ENCODE results near the gene TNS1. TPM values are rescaled to one million over a fixed set of nuclear protein-coding genes. Genes with fewer than 3 reads are reported as not detected.

TNS1 gene
- total RNA-seq, 1 experiment from 2014 or later: 0.49 TPM

GRCh38 chr2:217922101-217923006 is 80.4 kb downstream of the TNS1 start:
- in situ Hi-C loops (cut with HindIII; ENCODE audit: low pct_unique_long_range_greater_than_20kb, low sequenced_read_pairs): no loop called here
- no TSS peak for BruUV-seq (replicated peaks)
- intact Hi-C loops (cut with micrococcal nuclease; ENCODE audit: unreplicated experiment): no loop called here
- H3K4me1 ChIP-seq (ENCODE audit: control insufficient read depth, insufficient read depth, low read length): no peaks in the 10 kb centered on the region
- no peaks in the 10 kb centered on the region for H3K36me3 ChIP-seq (ENCODE audit: control insufficient read depth, insufficient read depth, low read length)
- ATAC-seq (peak; percentile 22; the same call in 1 of the 2 replicates), DNase-seq (ENCODE audit: low read depth, low spot score) (no peak)
- ChIA-PET CTCF (no interaction called here), POLR2A (no interaction called here)
- TF ChIP-seq CTCF (IDR thresholded peaks at IDR 0.05) (no peak; the same call in 1 of the 2 replicates), POLR2AphosphoS5 (IDR thresholded peaks at IDR 0.05; ENCODE audit: low read depth, low read length) (no peak), TCF7L2 (IDR thresholded peaks at IDR 0.05; ENCODE audit: low read depth, low read length) (no peak), SIN3A (IDR thresholded peaks at IDR 0.05; ENCODE audit: borderline replicate concordance, insufficient read depth, low read depth, low read length) (no peak), REST (IDR thresholded peaks at IDR 0.05; ENCODE audit: insufficient read depth in 1 of 2, low read depth in 2 of 2, low read length in 1 of 2) (no peak)
- H3K27me3 ChIP-seq (ENCODE audit: control insufficient read depth, insufficient read depth, low read length): peaks cover 5% of the 10 kb centered on the region
- no peaks in the 10 kb centered on the region for H3K9me3 ChIP-seq (ENCODE audit: control insufficient read depth, insufficient read depth, low read depth, low read length)
- H3K4me3 ChIP-seq (ENCODE audit: low read depth in 2 of 2, low read length in 2 of 2): no peak overlapping the region
- H3K27ac ChIP-seq (ENCODE audit: low read length): no peak overlapping the region

- TF ChIP-seq REST (IDR thresholded peaks at IDR 0.05; ENCODE audit: insufficient read depth in 1 of 2, low read depth in 2 of 2, low read length in 1 of 2) (no peak), POLR2AphosphoS5 (IDR thresholded peaks at IDR 0.05; ENCODE audit: low read depth, low read length) (no peak), CTCF (IDR thresholded peaks at IDR 0.05) (no peak), SIN3A (IDR thresholded peaks at IDR 0.05; ENCODE audit: borderline replicate concordance, insufficient read depth, low read depth, low read length) (no peak), TCF7L2 (IDR thresholded peaks at IDR 0.05; ENCODE audit: low read depth, low read length) (no peak)
- H3K9me3 ChIP-seq (ENCODE audit: control insufficient read depth, insufficient read depth, low read depth, low read length): no peaks in the 10 kb centered on the region
- ATAC-seq (no peak), DNase-seq (ENCODE audit: low read depth, low spot score) (no peak)
- no peaks in the 10 kb centered on the region for H3K4me1 ChIP-seq (ENCODE audit: control insufficient read depth, insufficient read depth, low read length)
- no peaks in the 10 kb centered on the region for H3K36me3 ChIP-seq (ENCODE audit: control insufficient read depth, insufficient read depth, low read length)
- H3K27ac ChIP-seq (ENCODE audit: low read length): no peak overlapping the region
- BruUV-seq (replicated peaks): no TSS peak
- intact Hi-C loops (cut with micrococcal nuclease; ENCODE audit: unreplicated experiment) (no loop called here), in situ Hi-C loops (cut with HindIII; ENCODE audit: low pct_unique_long_range_greater_than_20kb, low sequenced_read_pairs) (no loop called here)
- no peak overlapping the region for H3K4me3 ChIP-seq (ENCODE audit: low read depth in 2 of 2, low read length in 2 of 2)
- ChIA-PET CTCF (interaction anchor here (0.5 kb wide), 1 partner anchor 73 kb away, joined by 6 read pairs; no protein-coding TSS in a partner anchor), POLR2A (no interaction called here)
- H3K27me3 ChIP-seq (ENCODE audit: control insufficient read depth, insufficient read depth, low read length): peaks cover 5% of the 10 kb centered on the region
Measured at GRCh38 chr2:217920879-217921603, 81.8 kb downstream of the TNS1 start.

Data from Panc1 (cell line).